ENCODE measurements around the gene APOL5.

GRCh38 chr22:35729309-35729698, 11.6 kb downstream of the APOL5 start:
- TF ChIP-seq CTCF (IDR thresholded peaks at IDR 0.05; ENCODE audit: insufficient read depth, low read length, poor library complexity, severe bottlenecking) (no peak), EZH2phosphoT487 (conservative IDR thresholded peaks at IDR 0.05; ENCODE audit: low read length) (no peak)

Data from SU-DHL-6 (cell line).